GM19351 (cell line): ENCODE results near the gene FAM76A.
"Not testable (repeated sequence)": the region's sequence is repeated elsewhere in the genome, so short reads cannot be mapped to it uniquely, and the experiment has no call there.

Experiments
- ATAC-seq: cut with Tn5 transposase; IDR thresholded peaks from one replicate; pipeline ENCODE4 v1.9.1; 2021; ENCODE audit warnings: mild to moderate bottlenecking, moderate library complexity; ENCODE audit not compliant: unreplicated experiment

FAM76A gene

DNA sequence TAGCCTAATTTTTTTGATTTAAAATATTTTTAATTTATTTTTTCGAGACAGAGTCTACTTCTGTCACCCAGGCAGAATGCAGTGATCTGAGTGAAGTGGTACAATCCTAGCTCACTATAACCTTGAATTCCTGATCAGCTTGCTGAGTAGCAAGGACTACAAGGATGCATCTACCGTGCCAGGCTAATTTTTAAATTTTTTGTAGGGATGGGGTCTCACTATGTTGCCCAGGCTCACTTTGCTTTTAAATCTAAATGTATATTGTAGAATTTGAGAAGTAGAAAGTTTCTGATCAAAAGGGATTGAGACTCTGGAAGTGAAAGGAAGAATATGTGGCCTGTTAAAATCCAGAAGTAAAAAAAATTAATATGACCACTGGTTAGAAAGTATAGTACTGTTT lies 48.9 kb downstream of the FAM76A start:
- ATAC-seq, result no peak

DNA sequence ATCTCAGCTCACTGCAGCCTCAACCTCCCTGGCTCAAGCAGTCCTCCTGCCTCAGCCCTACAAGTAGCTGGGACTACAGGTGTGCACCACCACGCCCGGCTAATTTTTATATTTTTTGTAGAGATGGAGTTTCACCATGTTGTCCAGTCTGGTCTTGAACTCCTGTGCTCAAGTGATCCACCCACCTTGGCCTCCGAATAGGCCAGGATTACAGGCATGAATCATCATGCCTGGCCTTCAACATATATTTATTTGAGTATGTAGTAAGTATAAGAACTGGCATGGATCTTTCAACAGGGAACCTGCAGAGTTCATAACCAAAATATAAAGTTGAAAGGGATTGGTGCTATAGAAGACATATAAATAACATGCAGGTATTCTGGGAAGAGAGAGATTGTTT lies 49.6 kb downstream of the FAM76A start:
- ATAC-seq, result not testable (repeated sequence)

DNA sequence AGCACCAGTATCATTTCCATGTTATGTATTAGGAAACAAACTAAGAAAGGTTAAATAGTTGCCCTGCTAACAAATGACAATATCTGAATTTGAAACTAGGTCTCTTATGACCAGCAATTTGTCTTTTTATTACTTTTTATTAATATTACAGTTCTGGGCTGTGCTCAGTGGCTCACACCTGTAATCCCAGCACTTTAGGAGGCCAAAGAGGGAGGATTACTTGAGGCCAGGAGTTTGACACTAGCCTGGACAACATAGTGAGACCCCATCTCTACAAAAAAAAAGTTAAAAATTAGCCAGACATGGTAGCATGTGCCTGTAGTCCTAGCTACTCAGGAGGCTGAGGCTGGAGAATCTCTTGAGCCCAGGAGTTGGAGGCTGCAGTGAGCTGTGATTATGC lies 50.5 kb downstream of the FAM76A start:
- not testable (repeated sequence) for ATAC-seq

DNA sequence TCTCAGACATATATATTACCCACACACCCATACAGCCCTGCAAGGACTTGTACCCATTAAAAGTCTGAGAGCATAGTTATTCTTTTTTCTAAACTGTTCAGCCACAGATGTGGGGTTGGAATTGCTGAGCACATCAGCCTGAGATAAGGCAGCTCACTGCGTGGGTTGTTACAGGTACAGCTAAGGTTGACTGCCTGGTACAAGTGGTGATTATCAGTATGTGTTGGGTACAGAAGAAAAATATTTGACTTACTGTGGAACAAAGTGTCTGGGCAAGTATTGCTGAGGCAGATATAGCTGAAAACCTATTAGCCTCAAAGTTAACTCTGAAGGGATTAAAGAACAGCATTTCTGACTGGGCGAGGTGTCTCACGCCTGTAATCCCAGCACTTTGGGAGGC lies 52.3 kb downstream of the FAM76A start:
- no peak for ATAC-seq

DNA sequence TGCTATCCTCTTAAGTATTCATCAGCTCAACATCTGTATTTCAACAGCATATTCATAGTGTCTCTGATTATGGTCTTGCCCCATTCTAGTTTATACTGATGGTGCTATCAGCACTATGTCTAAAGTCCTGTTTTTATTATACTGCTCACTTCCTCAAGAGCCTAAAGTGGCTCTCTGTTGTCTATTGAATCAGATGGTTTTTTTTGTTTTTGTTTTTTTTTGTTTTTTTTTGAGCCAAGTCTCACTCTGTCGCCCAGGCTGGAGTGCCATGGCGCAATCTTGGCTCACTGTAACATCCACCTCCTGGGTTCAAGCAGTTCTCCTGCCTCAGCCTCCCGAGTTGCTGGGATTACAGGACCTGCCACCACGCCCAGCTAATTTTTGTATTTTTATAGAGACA lies 53.4 kb downstream of the FAM76A start:
- ATAC-seq, result no peak

DNA sequence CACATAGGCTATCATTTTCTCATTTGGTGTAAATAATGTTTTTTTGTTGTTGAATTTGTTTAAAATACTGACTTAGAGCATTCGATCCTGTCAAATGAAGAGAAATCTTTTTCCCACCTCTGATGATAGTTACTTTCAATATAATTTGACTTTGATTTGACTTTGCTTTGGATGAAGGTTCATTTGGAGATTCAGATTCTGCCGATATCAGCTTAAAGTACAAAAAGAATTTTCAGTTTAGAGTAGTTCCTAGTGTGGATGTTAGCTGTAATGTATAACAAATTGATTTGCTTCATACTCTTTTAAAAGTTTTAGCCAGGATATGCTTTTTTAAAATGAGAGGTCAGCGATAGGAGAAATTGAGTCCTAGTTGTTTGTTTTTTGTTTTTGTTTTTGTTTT lies 57.2 kb downstream of the FAM76A start:
- ATAC-seq, result no peak

DNA sequence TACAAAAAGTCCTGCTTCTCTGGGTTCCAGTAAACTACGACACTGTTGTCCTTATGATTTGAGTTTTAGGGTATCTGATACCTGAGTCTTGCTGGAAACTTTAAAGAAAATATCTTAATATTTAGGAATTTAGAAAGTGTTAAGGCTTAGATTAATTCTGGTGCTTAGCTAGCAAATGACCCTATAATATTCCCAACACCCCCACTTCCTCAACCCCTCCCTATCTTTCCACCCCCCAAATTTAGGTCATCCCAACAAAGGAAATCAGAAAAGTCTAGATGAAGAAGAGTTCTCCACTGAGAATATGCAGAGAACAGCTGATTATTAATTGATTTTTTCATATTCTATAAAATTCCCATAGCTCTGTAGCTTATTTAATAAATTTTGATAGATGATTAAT lies 58.9 kb downstream of the FAM76A start:
- ATAC-seq, result no peak

DNA sequence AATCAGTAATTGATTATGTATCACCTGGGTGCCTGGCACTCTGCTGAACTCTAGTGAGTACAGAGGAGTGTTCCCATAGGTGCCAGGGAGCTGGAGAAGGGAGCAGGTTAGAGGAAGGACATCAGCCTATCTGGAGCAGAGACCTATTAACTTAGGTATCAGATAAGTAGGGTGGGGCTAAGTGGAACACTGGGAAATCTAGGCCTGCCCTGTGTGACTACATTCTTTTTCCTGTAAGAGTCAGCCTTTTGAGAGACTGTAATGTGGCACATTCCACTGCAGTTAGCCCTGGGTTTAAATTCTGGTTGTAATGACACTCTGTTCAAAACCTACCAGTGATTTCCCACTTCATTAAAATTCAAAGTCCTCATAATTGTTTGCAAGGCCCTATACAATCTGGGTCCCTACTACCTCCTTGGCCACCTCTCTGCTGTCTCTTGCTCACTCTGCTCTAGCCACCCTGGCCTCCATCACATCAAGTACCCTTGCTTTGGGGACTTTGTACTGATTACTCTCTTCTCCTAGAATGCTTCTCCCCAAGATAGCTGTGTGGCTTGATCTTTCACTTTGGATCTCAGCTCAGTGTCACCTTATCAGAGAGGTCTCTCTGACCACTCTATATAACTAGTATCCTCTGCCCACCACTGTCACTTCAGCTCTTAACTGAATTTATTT lies 60.2 kb downstream of the FAM76A start:
- no peak for ATAC-seq

DNA sequence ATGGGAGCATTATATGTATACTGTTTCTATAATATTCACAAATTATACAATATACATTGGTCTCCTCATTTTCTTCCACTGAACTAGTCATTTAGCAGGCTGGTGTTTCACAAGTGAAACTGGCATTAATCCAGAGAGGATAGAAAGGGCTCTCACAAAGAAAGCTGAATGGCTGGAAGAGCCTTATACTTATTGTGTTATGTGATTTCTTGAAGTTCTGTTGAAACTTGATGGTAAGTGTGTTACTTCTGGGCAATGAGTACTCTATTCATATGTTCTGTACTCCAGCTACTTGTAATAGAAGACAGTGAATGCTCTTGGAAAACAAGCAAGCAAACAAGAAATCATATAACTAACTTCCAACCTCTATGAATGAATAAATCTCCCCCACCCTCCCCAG lies 62.1 kb downstream of the FAM76A start:
- no peak for ATAC-seq

DNA sequence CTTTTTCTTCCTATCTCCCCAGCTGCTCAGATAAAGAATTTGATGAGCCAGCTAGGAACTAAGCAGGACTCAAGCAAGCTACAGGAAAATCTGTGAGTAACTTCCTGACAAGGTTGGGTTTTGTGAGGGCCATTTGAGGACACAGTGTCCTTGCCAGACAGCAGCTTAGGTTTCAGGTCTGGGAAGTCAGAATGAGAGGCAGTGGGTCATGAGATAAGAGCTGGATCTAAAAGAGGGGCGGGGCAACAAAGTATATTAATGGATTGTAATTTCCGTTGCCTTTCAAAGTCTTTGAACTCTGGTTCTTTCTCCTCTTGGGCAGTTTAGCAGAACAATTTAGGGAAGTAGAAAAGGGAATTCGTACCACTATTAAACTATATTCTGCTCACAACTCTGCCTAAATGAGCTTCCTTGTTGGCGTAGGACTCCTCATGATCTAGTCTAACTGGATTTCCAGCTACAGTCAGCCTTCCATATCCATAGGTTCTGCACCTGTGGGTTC lies 63.8 kb downstream of the FAM76A start:
- no peak for ATAC-seq

DNA sequence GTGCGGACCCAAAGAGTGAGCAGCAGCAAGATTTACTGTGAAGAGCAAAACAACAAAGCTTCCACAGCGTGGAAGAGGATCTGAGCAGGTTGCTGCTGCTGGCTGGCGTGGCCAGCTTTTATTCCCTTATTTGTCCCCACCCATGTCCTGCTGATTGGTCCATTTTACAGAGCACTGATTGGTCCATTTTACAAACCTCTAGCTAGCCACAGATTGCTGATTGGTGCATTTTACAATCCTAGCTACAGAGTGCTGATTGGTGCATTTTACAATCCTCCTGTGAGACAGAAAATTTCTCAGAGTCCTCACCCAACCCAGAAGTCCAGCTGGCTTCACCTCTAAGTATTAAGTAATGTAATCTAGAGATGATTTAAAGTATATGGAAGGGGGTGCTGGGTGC lies 64.5 kb downstream of the FAM76A start:
- ATAC-seq, result not testable (repeated sequence)

DNA sequence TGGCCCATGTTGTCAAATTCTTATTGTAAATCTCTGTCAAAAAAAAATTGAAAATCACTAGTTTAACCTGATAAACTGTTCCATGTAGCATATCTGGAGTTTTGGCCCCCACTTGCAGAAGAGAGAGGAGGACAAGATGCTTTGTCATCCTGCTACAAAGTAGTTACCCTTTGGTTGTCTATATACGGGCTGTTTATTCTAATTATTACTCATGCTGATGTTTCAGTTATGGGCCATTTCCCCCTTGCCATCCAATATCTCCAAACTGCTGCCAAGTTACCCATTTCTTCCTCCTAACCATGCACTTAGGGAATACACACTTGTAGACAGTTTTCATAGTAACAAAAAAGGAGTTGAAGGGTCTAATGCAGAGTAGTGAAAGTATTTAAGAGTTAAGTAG lies 69.8 kb downstream of the FAM76A start:
- no peak for ATAC-seq

DNA sequence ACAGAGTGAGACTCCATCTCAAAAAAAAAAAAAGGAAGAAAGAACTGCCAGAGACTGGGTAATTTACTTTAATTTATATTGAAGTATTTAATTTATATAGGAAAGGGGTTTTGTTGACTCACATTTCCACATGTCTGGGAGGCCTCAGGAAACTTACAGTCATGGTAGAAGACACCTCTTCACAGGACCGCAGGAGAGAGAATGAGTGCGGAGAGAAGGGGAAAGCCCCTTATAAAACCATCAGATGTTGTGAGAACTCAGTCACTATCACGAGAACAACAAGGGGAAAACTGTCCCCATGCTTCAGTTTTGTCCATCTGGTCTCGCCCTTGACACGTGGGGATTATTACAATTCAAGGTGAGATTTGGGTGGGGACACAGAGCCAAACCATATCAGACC lies 79.0 kb downstream of the FAM76A start:
- ATAC-seq, result no peak

DNA sequence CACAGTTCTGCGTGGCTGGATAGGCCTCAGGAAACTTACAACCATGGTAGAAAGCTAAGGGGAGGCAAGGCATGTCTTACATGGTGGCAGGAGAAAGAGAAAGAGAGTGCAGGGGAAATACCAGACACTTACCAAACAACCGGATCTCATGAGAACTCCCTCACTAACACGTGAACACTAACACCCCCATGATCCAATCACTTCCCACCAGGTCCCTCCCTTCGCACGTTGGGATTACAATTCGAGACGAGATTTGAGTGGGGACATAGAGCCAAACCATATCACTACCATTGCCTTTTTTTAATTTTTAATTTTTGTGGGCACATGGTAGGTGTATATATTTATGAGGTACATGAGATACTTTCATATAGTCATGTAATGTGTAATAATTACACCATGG lies 81.0 kb downstream of the FAM76A start:
- ATAC-seq, result no peak

DNA sequence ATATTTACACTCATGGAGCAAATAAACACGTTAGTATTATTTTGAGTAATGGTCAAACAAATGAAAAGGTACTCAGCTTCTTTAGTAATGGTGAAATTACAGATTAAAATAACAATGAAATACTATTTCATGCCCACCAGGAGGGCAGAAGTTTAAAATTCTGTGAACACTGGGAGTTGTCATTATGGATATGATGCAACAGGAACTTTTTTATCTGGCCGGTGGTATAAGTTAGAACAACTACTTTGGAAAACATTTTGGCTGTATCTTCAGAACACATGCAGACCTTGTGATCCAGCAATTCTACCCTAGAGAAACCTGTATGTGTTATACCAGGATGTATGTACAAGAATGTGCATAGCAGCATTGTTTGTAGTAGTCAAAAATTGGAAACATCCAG lies 81.6 kb downstream of the FAM76A start:
- ATAC-seq, result no peak

DNA sequence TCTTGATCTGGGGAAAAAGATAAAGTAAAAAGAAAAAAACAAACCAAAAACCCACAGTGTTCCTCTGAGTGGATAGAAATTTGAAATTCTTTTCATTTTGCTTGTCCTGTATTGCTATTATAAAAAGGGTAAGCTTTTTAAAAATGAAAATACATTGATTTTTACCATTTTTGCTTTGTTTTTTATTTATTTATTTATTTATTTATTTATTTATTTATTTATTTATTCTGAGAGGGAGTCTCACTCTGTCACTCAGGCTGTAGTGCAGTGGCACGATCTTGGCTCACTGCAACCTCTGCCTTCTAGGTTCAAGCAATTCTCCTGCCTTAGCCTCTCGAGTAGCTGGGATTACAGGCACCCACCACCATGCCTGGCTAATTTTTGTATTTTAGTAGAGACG lies 82.4 kb downstream of the FAM76A start:
- ATAC-seq, result not testable (repeated sequence)

DNA sequence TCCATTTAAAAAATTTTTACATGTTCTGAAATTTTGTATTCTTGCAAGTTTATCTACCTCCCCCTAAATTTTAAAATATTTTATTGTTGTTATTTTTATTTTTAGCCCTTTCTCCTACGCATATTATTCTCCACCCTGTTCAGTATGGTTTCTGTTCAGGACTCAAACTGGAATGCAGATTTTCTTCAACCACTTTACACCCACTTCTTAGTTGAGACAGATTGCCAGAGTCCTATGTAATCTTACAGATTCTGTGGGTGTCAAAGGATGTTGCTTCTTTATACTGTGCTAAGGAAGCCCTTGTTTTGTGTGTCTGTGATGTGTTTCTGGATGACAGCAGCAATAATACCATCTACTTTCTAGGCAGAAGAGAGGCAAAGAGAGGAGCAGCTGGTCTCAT lies 84.1 kb downstream of the FAM76A start:
- ATAC-seq, result no peak

DNA sequence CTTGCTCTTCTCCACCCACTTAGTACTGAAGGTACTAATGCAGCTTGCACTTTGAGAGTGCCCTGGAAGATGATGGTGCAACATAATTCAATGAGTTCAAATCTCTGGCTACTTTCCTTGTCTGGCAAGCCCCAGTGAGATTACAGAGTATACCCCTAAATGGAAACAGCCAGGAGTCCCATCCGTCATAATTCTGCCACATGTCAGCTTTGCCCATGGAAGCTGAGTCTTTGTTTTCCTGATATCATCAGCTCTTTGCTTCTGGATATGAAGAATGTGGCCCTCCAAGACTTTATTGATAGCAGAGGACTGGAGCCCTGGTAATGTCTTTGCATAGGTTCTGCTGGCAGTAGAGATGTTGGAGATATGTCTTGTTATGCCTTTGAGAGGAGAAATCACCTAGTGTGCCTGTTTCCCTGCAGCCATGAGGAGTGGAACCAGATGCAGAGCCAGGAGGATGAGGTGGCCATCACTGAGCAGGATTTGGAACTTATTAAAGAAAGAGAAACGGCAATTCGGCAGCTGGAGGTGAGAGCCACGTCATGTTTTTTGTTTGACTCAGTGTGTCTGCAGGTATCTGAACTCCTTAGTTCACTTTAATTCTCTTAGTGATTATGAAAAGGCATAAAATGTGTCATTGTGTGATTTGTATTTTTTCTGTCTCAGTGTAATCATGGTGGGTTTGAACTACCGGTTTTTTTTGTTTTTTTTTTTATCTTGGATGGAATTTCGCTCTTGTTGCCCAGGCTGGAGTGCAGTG lies 86.2 kb downstream of the FAM76A start:
- no peak for ATAC-seq
